ENCODE measurements around the gene SUPT5H. TPM values are rescaled to one million over a fixed set of nuclear protein-coding genes. Genes with fewer than 3 reads are reported as not detected.

The SUPT5H gene
- total RNA-seq, 4 donors from 2014 or later = 87.6 to 101 (median 91.5) TPM

DNA sequence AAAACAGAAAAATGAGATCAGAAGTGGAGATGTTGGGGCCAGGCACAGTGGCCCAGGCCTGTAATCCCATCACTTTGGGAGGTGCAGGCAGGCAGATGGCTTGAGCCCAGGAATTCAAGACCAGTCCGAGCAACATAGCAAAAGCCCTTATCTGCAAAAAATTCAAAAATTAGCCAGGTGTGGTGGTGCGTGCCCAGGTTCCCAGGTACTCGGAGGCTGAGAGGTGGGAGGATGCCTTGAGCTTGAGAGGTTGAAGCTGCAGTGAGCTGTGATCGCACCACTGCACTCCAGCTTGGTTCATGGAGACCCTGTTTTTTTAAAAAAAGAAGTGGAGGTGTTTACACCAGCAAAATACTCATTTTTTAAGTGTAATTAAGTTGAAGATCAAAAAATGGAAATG, 45.3 kb upstream of the SUPT5H start:
- Histone ChIP-seq H3K36me3 (peaks cover 2 to 21% (median 16%) of the 10 kb centered on the region in 4 donors), H3K4me1 (peaks cover 45 to 72% (median 58%) of the 10 kb centered on the region in 4 donors), H3K27me3 (no peaks in the 10 kb centered on the region), H3K4me3 (no peak overlapping the region), H3K27ac (replicated peaks in 1 of 4) (peak overlapping the region; percentile 88 to 100 (median 99)), H3K9me3 (no peaks in the 10 kb centered on the region)
- WGBS = 87% methylated on average over 4 of the region's 4 CpGs
- no peak for DNase-seq (ENCODE audit: extremely low spot score)
- TF ChIP-seq POLR2A (IDR thresholded peaks at IDR 0.05; ENCODE audit: low read depth) (no peak), POLR2AphosphoS5 (IDR thresholded peaks at IDR 0.05) (no peak), EP300 (IDR thresholded peaks at IDR 0.05) (no peak), CTCF (IDR thresholded peaks at IDR 0.05) (no peak)
- intact Hi-C loops (cut with DNase I) = no loop called here

DNA sequence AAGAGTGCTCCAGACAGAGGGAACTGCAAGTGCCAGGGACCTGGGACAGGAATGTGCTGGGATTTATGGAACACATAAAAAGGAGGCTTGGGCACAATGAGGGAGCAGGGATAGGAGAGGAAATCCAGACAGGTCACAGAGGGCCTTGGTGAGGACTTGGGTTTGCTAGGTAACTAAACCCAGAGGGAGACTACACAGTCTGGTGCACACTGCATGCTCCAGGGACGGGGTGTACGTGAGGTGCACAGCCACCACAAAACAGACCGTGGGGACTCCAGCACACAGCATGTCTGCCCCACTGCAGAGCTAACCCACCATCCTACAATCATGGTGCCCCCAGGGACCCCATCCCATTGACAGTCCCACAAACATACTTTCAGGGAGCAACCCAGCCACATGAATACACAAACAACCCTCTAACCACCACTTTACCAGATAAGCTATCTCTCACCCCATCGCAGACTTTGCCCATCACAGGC, 44.3 kb upstream of the SUPT5H start:
- H3K36me3 ChIP-seq = peaks cover 0 to 10% (median 8%) of the 10 kb centered on the region in 4 donors
- H3K27ac ChIP-seq (replicated peaks in 1 of 4) = peak overlapping the region; percentile 99 to 100 (median 100)
- WGBS = 61% methylated on average over 3 of the region's 4 CpGs
- no peak for DNase-seq (ENCODE audit: extremely low spot score)
- intact Hi-C loops (cut with DNase I) = no loop called here
- H3K27me3 ChIP-seq = no peaks in the 10 kb centered on the region
- no peaks in the 10 kb centered on the region for H3K9me3 ChIP-seq
- TF ChIP-seq EP300 (IDR thresholded peaks at IDR 0.05) = no peak
- TF ChIP-seq CTCF (IDR thresholded peaks at IDR 0.05) = no peak
- no peak for TF ChIP-seq POLR2A (IDR thresholded peaks at IDR 0.05; ENCODE audit: low read depth)
- TF ChIP-seq POLR2AphosphoS5 (IDR thresholded peaks at IDR 0.05) = no peak
- H3K4me3 ChIP-seq = no peak overlapping the region
- H3K4me1 ChIP-seq = peaks cover 54 to 81% (median 68%) of the 10 kb centered on the region in 4 donors

- Histone ChIP-seq H3K27ac (replicated peaks in 1 of 4) (peak overlapping the region; percentile 99 to 100 (median 100)), H3K4me3 (peak overlapping the region; percentile 61 to 71 (median 64)), H3K36me3 (peaks cover 0 to 6% (median 2%) of the 10 kb centered on the region in 4 donors), H3K4me1 (peaks cover 53 to 83% (median 69%) of the 10 kb centered on the region in 4 donors), H3K9me3 (no peaks in the 10 kb centered on the region), H3K27me3 (no peaks in the 10 kb centered on the region)
- 56% methylated on average over 22 of the region's 25 CpGs for WGBS
- peak; percentile 35 for TF ChIP-seq EP300 (IDR thresholded peaks at IDR 0.05)
- TF ChIP-seq CTCF (IDR thresholded peaks at IDR 0.05) = no peak
- TF ChIP-seq POLR2A (IDR thresholded peaks at IDR 0.05; ENCODE audit: low read depth) = peak; percentile 23
- TF ChIP-seq POLR2AphosphoS5 (IDR thresholded peaks at IDR 0.05) = peak in 1 of 2 donors; percentile 59
- DNase-seq (ENCODE audit: extremely low spot score) = no peak
- intact Hi-C loops (cut with DNase I) = no loop called here
Observed at GRCh38 chr19:39401549-39402345, 43.6 kb upstream of the SUPT5H start.

DNA sequence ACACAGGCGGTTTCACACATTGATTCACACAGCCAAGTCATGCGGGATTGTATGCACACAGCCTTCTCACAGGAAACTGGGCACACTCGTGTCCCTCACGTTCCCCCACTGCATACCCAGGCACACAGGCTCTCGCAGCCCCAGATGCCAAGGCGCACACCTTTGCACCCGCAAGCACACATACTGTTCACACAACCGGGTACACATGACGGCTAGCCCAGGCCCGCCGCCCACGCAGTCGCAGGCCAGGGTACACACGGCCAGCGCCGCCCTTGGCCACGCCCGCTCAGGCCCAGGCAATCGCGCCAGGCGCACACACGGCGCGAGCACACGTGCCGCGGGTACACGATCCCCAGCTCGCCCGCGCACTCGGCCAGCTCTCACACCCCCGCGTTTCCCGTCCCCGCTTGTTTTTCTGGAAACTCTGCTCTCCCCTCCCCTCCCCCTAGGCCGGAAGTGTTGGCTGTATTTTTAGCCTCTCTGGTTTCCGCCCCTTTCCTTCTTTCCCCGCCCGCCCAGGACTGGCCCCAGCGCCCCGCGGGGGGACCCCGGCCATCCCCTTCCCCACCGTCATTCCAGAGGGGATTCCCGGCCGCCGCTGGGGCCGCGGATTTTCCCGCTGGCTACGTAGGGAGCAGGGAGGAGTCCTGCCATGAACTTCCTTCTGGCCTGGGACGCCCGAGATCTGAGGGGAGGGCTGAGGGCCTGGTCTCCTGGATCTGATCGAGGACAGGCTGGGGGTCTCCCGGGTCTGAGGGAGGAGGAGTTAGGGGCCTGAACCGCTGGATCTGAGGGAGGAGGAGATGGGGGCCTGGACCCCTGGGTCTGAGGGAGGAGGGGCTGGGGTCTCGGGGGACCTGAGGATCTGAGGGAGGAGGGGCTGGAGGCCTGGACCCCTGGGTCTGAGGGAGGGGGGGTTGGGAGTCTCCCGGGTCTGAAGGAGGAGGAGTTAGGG, 42.8 kb upstream of the SUPT5H start:
- H3K36me3 ChIP-seq = peaks cover 2 to 9% (median 5%) of the 10 kb centered on the region in 4 donors
- no peaks in the 10 kb centered on the region for H3K9me3 ChIP-seq
- intact Hi-C loops (cut with DNase I) = no loop called here
- H3K27ac ChIP-seq (replicated peaks in 1 of 4) = peak overlapping the region; percentile 99 to 100 (median 100)
- peak; percentile 98 for DNase-seq (ENCODE audit: extremely low spot score)
- H3K4me3 ChIP-seq = peak overlapping the region; percentile 61 to 71 (median 64)
- H3K27me3 ChIP-seq = no peaks in the 10 kb centered on the region
- WGBS = 2% methylated on average over 51 of the region's 59 CpGs
- peaks cover 45 to 76% (median 63%) of the 10 kb centered on the region in 4 donors for H3K4me1 ChIP-seq
- TF ChIP-seq POLR2A (IDR thresholded peaks at IDR 0.05; ENCODE audit: low read depth) (no peak), POLR2AphosphoS5 (IDR thresholded peaks at IDR 0.05) (peak in 1 of 2 donors; percentile 97), CTCF (IDR thresholded peaks at IDR 0.05) (no peak), EP300 (IDR thresholded peaks at IDR 0.05) (peak; percentile 77)
